Neural progenitor cell (in vitro differentiated cells): Measurements from ENCODE around the gene PARVA.

Experiments used
- EZH2 ChIP-seq: fragments of 200-600 bp; sonication (generic); IDR thresholded peaks from 2 replicates; pipeline ENCODE4 v1.6.1; 2017; ENCODE audit warnings: antibody characterized with exemption, mild to moderate bottlenecking, moderate library complexity
- TF ChIP-seq, protein P1 (sequence below): fragments of 200-600 bp; sonication (generic); IDR thresholded peaks from 2 replicates; pipeline ENCODE4 v1.5.1; 2017; ENCODE audit warnings: antibody characterized with exemption, mild to moderate bottlenecking

DNA sequence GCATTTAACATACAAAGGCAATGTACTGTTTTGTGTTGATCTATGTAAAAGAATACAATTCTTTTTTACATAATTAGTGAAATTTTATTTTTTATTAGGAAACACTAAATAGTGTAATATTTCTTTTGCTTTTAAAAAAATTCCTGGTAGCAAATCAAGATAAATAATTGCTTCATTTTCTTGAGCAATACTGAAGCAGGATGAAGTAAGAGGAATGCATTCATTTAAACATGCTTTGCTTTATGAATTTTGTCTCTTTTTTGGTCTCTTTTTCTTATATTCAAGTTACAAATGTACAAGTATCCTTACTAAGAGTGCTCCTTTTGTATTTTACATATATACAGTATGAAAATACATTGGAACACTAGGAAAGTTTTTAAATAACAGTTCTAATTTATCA lies 152.4 kb downstream of the PARVA start:
- TF ChIP-seq, protein P1, sequence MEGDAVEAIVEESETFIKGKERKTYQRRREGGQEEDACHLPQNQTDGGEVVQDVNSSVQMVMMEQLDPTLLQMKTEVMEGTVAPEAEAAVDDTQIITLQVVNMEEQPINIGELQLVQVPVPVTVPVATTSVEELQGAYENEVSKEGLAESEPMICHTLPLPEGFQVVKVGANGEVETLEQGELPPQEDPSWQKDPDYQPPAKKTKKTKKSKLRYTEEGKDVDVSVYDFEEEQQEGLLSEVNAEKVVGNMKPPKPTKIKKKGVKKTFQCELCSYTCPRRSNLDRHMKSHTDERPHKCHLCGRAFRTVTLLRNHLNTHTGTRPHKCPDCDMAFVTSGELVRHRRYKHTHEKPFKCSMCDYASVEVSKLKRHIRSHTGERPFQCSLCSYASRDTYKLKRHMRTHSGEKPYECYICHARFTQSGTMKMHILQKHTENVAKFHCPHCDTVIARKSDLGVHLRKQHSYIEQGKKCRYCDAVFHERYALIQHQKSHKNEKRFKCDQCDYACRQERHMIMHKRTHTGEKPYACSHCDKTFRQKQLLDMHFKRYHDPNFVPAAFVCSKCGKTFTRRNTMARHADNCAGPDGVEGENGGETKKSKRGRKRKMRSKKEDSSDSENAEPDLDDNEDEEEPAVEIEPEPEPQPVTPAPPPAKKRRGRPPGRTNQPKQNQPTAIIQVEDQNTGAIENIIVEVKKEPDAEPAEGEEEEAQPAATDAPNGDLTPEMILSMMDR, result no peak
- no peak for TF ChIP-seq EZH2
